Measurements from ENCODE around the gene COL4A2.

GRCh38 chr13:110265682-110266430, 41.2 kb upstream of the COL4A2 start:
- TF ChIP-seq, protein P1, sequence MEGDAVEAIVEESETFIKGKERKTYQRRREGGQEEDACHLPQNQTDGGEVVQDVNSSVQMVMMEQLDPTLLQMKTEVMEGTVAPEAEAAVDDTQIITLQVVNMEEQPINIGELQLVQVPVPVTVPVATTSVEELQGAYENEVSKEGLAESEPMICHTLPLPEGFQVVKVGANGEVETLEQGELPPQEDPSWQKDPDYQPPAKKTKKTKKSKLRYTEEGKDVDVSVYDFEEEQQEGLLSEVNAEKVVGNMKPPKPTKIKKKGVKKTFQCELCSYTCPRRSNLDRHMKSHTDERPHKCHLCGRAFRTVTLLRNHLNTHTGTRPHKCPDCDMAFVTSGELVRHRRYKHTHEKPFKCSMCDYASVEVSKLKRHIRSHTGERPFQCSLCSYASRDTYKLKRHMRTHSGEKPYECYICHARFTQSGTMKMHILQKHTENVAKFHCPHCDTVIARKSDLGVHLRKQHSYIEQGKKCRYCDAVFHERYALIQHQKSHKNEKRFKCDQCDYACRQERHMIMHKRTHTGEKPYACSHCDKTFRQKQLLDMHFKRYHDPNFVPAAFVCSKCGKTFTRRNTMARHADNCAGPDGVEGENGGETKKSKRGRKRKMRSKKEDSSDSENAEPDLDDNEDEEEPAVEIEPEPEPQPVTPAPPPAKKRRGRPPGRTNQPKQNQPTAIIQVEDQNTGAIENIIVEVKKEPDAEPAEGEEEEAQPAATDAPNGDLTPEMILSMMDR (IDR thresholded peaks at IDR 0.05): no peak
- TF ChIP-seq POLR2A (IDR thresholded peaks at IDR 0.05): no peak
